ENCODE measurements around the gene WNT16.

DNA sequence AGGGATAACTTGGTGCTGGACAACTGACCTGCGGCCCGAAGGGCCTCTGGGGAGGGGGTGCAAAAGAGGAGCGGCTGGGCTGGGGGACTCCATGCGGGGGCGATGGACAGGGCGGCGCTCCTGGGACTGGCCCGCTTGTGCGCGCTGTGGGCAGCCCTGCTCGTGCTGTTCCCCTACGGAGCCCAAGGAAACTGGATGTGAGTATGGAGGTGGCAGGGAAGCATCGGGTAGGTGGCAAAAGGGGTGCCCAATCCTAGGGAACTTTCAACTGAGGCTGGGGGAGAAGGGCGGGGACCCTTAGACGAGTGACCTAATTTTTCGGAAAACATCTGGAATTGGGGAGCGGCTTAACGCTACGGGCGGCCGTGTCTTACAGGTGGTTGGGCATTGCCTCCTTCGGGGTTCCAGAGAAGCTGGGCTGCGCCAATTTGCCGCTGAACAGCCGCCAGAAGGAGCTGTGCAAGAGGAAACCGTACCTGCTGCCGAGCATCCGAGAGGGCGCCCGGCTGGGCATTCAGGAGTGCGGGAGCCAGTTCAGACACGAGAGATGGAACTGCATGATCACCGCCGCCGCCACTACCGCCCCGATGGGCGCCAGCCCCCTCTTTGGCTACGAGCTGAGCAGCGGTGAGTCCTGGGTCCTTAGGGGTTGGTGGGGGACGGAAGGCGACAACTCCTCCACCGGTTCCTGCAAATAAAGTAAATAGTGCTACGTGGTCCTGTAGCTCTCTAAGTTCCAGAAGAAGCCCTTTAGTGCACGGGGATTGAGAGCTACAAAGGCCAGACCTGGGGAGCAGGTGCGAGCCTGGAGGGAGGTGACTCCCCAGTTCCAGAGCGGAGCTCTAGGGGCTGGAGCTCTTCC lies 622 bp downstream of the WNT16 start:
- no peak for TF ChIP-seq CTCF (IDR thresholded peaks at IDR 0.05; ENCODE audit: low read depth, low read length, poor library complexity, severe bottlenecking)
- TF ChIP-seq EZH2phosphoT487 (IDR thresholded peaks at IDR 0.05; ENCODE audit: borderline replicate concordance, low read length), result no peak
